ENCODE results near the gene CYB561D1. TPM values are rescaled to one million over a fixed set of nuclear protein-coding genes. Genes with fewer than 3 reads are reported as not detected.

CYB561D1 gene
- total RNA-seq, 1 donor from 2014 or later, result 6.7 TPM

DNA sequence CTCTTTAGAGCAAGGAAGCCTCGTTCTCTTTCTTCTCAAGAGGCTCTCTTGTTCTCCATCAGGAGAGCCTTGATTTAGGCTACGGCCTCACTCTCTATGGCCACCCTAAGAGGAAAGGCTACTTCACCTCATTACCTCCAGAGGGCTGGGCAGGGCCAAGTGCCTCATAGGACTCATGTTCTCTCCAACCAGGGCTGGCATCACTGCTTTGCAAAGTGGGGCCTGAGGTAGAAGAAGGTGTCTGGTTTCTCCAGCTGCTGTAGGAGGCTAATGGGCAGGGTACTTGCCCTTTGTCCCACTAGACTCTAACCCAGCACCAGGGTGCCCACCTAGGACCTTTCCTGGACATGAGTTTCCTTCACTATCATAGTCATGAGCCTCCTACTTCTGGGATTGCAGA lies 12.2 kb upstream of the CYB561D1 start:
- no peak for DNase-seq

- DNase-seq, result no peak
These were observed 11.7 kb upstream of the CYB561D1 start for GRCh38 chr1:109482242-109482641.

GRCh38 chr1:109482791-109483671 lies 10.9 kb upstream of the CYB561D1 start:
- peak; percentile 83 for DNase-seq

DNA sequence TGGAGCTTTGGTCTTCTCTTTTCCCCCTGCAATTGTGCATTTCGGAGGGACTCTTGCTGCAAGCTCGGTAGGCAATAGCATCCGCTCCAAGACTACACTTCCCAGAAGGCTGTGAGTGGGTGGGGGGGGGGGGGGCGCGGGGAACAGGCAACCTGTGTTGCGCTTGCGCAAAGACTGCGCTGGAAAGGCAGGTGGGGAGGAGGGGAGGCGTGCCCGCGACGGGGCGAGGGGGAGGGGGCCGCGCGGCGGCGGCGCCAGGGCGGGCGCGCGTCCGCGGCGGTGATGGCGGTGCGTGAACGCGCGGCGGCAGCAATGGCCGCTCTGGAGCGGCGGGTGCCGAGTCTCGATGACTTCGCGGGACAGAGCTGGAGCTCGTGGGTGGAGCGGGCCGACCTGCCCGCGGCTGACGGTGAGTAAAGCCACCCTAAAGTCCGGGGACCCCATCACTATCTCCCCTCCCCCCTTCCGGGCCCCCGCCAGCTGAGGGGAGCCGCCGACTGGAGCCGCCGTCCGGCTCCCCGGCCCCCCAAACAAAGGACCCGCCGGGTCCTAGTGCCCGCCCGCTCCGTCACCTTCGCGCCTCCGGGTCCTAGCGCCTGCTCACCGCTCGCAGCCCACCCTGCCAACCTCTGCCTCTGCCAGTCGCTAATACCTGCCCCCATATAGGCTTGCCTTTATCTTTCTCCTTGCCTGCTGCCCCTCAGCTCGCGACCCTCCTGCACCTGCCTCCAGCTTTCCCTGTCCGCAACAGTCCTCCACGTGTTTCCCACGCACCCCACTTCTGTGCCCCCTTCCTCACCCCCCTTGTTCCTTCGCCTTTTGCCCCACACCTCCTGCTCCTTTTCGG lies 10.0 kb upstream of the CYB561D1 start, which contains the start of gene ATXN7L2:
TSS of gene ATXN7L2 (plus strand) at position 234 of the 847 bp plus-strand sequence. CDS start at position 283, 49 bp downstream.
- DNase-seq, result peak; percentile 95

DNA sequence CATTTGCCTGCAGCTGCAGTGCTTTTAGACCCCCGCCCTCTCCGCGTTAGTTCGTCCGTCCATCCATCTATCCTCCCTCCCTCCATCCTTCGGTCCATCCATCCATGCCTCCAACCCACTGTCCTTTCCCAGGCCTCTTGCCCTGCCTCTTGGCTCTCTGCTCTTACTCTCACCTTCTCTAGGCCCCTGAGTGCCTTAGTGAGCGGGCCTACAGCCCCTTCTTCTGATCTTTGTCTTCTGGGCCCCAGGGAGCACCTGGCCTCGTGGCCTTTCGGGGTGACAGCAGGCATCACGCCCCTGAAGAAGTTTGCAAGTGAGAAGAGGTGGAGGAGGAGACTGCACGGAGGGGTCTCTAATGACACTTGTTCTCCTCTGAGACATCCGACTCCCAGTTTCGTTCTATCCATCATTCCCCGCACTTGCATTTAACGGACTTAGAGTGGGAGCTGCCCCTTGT lies 9.3 kb upstream of the CYB561D1 start:
- no peak for DNase-seq

- no peak for DNase-seq
These were observed 8.9 kb upstream of the CYB561D1 start for GRCh38 chr1:109485001-109485400.

DNA sequence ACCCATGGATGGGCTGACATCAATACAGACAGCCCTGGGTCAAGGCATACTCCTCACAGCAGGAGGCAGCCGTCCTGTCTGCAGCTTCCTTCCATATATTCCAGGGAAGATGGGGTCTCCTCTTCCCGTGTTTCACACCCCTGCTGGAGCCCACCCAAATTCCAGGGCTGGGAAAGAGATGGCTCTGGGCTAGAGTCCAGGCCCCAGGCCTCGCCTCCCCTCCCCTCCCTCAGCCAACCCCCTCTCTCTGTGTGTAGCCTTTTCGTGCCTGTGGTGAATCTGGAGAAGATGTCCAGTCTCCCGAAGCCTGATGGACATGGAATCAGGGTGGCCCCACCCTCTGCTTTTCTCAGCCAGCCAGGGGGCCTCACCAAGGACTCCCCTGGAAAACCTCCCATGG lies 6.6 kb upstream of the CYB561D1 start:
- DNase-seq, result no peak

DNA sequence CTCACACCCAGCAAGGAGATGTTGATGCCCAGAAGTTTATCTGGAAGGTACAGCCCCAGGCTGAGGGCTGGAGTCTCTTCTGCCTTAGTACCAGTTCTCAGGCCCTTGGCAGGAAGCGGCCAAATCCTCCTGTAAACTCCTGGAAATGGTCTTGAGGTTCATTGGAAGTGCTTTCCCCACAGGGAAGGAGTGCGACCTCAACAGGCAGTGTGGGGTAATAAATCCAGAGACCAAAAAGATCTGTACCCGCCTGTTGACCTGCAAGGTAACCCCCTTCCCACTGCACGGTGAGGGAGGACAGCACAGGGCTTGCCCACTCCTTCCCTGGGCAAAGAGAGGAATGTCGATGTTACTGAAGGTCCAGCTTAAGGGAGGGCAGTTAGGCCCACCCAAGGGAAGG lies 5.7 kb upstream of the CYB561D1 start:
- no peak for DNase-seq

- no peak for DNase-seq
These were observed 5.2 kb upstream of the CYB561D1 start for GRCh38 chr1:109488696-109489095.

DNA sequence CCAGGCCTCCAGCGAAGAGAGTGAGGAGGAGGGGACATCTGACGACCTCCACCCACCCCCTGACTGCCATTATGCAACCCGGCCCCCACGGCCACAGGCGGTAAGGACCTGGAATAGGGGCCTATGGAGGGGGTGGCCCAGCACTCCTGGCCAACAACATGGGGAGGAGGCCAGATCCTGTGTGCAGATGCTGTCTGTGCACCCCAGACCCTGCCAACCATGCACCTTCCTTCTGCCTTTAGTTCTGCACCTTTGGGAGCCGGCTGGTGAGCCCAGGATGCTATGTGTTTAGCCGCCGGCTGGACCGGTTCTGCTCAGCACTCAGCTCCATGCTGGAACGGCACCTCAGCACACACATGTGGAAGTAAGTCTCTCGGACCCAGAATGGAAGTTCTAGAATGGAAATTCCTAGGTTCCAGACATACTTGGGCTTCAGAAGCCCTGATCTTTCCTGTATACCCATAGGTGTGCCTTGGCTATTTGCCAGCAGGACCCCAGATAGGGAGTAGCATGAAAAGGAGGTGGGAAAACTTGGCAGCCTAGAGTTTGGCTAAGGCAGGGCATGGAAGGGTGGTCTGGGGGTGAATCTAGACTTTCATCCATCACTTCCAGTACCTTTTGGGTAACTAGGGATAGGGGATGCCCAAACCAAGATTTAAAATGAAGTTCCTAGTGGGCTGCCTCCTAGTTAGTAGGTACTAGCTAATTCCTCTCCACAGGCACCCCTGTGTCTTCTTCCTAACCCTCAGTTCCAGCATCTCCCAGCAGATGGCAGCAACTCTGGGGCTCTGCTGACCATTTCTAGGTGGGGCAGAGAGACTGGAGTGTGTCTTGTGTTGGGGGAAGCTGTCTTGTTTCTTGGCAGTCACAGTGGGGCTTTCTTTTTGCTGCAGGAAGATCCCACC lies 3.6 kb upstream of the CYB561D1 start:
- DNase-seq, result peak; percentile 66

- no peak for DNase-seq
These were observed 3.0 kb upstream of the CYB561D1 start for GRCh38 chr1:109490934-109491302.

DNA sequence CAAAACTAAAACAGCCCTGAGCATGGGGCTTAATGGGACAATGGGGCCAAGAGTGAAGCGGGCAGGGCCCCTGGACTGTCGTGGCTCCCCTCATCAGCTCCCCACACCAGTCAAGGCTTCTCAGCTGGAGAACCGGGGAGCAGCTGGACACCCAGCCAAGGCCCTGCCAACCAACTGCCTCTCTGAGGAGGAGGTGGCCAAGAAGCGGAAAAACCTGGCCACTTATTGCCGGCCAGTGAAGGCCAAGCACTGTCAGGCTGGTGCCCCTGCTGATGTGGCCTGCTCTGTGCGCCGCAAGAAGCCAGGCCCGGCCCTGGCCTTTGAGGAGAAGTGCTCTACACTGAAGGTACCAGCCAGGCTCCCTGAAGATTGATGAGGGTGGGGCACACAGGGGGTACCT lies 2.5 kb upstream of the CYB561D1 start:
- no peak for DNase-seq

GRCh38 chr1:109492779-109493178 lies 1.1 kb upstream of the CYB561D1 start:
- DNase-seq, result no peak

DNA sequence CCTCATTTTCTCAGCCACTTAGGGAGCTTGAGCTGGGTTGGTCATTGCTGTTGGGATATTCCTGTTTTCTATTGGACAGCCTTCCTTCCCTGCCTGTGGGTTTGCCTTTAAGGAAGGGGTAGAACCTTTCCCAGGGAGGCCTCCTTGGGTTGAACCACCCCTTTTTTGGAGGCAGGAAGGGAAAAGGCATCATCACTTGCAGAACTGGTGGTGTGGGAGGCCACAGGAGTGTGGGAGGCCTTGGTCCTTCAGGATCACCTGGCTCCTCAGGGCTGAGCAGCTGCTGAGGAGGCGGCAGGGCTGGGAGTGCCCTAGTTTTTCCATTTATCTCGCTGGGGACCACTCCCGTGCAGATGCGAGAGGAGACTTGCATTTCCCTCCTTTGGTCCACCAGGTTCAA lies 667 bp upstream of the CYB561D1 start:
- DNase-seq, result no peak

- DNase-seq, result no peak
These were observed 1.8 kb downstream of the CYB561D1 start for GRCh38 chr1:109495738-109496137.

DNA sequence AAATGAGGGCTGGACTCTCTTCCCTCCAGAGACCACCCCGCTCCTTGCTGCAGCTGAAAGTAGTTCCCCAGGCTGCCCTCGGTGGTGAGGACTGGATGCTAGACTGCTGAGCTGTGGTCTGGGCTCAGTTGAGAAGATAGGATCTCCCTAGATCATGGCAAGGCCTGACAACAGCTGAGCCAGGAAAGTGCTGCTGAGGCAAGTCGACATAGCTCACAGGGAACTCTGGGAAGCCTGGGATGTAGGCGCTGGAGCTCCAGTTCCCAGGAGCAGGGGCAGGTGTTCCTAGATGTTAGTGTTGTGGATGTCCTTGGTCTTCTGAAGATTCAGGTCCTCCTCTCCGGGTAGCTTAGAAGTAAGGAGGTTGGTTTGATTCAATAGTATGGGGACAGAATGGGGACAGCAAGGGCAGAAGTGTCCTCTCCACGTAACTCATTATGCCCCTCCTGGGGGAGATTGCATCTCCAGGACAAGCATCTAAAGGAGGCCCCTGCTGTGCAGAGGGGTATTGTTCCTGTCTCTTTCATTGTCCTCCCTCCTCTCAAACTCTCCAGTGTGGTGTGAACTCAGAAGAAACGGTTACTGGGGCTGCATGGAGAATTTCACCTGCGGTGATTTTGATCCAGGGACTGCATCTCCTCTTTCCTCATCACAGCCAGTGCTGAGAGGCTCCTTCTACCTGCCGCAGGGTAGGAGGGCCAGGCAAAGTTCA lies 3.7 kb downstream of the CYB561D1 start:
- DNase-seq, result no peak

DNA sequence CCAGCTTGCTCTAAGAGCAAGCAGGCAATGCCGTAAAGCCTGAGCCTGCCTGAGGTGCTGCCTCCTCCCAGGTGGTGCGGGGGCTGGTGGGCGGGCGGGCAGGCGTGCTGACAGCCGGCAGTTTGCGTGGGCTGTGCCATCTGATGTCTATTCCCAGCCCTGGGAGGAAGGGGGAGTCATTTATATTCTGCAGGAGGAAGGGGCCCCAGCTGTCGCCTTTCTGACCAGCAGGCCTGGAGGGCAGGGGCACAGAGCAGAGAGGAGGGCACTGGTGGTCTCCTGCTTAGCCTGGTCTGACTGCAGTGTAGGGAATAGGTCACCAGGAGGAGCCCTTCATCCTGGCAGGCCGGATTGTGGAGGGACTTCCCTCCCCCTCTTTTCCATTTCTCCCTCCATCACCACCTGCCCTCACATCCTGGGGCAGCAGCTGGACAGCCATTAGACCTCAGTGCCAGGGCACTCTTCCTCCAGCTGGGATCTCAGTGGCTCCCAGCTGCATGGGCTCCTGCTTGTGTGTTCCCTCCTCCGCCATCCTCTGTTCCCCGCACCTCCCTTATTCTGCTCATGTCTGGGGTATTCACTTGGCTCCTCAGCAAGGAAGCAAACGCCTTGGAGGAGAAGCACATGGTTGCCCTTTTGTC lies 4.4 kb downstream of the CYB561D1 start:
- peak; percentile 50 for DNase-seq

DNA sequence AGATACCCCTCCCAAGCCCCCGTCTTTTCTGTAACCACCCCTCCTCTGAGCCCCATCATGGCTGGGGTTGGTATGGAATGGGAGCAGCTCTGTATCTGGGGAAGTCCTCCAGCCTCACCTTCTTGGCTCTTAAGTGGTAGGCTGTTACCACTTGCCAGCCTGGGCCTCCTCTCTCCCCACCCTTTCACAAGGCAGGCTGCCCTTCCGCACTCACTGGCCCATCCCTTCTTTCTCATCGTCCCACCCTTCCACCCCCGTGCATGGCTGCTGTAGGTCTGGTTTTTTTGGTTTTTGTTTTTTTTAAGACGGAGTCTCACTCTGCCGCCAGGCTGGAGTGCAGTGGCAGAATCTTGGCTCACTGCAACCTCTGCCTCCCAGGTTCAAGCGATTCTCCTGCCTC lies 5.2 kb downstream of the CYB561D1 start:
- DNase-seq, result no peak

GRCh38 chr1:109499661-109500536 lies 6.0 kb downstream of the CYB561D1 start:
- no peak for DNase-seq

GRCh38 chr1:109500941-109501381 lies 7.1 kb downstream of the CYB561D1 start:
- DNase-seq, result no peak
